ENCODE data around the gene HADHB.
"Not testable (repeated sequence)": the region's sequence is repeated elsewhere in the genome, so short reads cannot be mapped to it uniquely, and the experiment has no call there.

Gene HADHB

DNA sequence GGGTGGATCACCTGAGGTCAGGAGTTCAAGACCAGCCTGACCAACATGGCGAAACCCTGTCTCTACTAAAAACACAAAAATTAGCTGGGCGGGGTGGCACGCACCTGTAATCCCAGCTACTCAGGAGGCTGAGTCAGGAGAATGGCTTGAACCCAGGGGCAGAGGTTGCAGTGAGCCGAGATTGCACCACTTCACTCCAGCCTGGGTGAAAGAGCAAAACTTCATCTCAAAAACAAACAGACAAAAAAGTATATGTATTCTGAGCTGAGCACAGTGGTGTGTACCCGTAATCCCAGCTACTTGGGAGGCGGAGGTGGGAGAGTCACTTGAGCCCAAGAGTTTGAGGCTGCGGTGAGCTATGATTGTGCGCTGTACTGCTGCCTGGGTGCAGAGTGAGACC is 86.6 kb downstream of the HADHB start:
- DNase-seq: not testable (repeated sequence)

DNA sequence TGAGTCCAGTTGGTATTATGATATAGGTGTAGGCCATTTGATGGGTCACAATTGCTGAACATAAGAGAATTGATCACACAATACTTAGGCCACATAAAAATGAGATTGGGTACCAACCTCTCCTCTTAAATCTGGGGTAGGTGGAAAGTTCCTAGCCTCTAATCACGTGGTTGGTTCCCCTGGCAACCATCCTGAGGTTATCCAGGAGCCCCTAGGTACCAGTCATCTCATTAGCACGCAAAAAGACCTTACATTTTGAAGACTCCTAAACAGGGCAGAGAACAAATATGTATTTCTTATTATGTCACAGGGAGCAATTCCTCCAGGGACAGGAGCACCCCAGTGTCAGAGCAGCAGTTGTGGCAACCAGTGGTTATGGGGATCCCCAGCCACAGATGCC is 88.6 kb downstream of the HADHB start:
- no peak for DNase-seq

DNA sequence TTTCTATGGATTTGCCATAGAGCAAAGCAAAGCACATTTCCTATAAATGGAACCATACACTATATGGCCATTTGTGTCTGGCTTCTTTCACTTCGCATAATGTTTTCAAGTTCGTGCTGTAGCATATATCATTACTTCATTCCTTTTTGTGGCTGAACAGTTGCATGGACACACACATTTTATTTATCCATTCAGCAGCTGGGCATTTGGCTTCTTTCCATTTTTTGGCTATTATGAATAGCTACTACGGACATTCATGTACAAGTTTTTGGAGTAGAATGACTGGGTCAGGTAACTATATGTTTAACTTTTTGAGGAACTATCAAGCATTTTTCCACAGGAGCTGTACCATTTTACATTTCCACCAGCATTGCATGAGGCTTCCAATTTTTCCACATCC is 90.5 kb downstream of the HADHB start:
- DNase-seq: no peak

DNA sequence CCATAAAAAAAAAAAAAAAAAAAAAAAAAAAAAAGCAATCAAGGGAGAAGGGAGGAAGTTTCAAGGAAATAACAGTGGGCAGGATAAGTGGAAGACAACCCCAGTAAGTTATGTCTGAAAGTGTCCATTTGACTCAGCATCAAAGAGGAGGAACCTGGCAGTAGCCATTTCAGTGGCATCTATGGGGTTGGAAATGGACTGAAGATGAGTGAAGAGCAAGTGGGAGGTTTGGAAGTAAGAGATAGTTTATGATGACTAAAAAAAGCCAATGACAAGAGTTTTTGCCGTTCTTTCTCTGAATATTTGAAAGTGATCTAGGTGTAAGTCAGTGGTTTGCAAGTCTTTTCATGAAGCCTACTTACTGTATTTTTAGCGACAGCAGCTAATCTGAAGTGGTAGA is 92.0 kb downstream of the HADHB start:
- no peak for DNase-seq

DNA sequence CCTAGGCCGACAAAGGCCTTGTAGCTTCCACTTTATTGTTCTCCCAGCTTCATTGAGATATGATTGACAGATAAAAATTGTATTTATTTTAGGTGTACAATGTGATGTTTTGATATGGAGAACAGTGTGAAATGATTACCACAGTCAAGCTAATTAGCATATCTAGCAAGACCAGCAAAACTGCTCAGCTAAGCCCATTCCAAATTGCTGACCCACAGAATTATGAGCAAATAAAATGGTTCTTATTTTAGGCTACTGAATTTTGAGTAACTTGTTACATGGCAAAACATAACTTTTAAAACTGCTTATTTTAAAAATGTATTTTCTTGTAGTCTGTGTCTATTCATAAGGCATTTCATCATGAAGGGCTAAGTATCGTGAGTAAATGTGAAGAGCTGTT is 92.6 kb downstream of the HADHB start:
- DNase-seq: no peak
